Caco-2 (cell line): ENCODE data around the gene RNF6. TPM values are rescaled to one million over a fixed set of nuclear protein-coding genes. Genes with fewer than 3 reads are reported as not detected.

ENCODE experiments used
- BruUV-seq: library from RNA; stranded (reverse); fragments of 400-500 nt; replicated peaks from 2 replicates; lab custom pipeline; 2021; lab: Mats Ljungman, UMichigan
- CTCF ChIA-PET: fragments of 300-600 bp; sonication (Branson Sonifier 250); formaldehyde crosslinking; loops from one replicate; lab custom pipeline; 2022; ENCODE audit warnings: antibody characterized with exemption; lab: Charles Lee
- POLR2A ChIA-PET: fragments of 300-600 bp; sonication (Branson Sonifier 250); formaldehyde crosslinking; loops from one replicate; lab custom pipeline; 2022; ENCODE audit warnings: antibody characterized with exemption; lab: Charles Lee
- DNase-seq, 2 experiments: peaks; one replicate each; pipeline versions ENCODE4 v3.0.0 to v3.0.0-alpha.2; 2020 to 2022
- H3K27me3 ChIP-seq: replicated peaks from 2 replicates; pipeline ENCODE4 v1.6.0; 2011; ENCODE audit warnings: low read length; ENCODE audit not compliant: control insufficient read depth, insufficient read depth
- H3K36me3 ChIP-seq: 2 replicates; pipeline ENCODE4 v1.5.1; 2011; ENCODE audit warnings: low read length; ENCODE audit not compliant: control insufficient read depth, insufficient read depth
- H3K4me1 ChIP-seq: fragments of 250-450 bp; sonication (Bioruptor Pico); 2 replicates; pipeline ENCODE4 v1.5.1; 2020; ENCODE audit warnings: mild to moderate bottlenecking
- H3K4me3 ChIP-seq: 2 replicates; pipeline ENCODE4 v1.5.1; 2011; ENCODE audit warnings: low read depth, mild to moderate bottlenecking, control low read depth, low read length
- H3K9me3 ChIP-seq: fragments of 250-450 bp; sonication (Bioruptor Pico); 2 replicates; pipeline ENCODE4 v1.5.1; 2020; ENCODE audit warnings: mild to moderate bottlenecking, moderate library complexity
- H3K27ac Mint-ChIP-seq: one replicate; pipeline ENCODE4 v1.8.0; 2022; ENCODE audit warnings: mixed read lengths; ENCODE audit not compliant: unreplicated experiment
- H3K27me3 Mint-ChIP-seq: one replicate; pipeline ENCODE4 v1.8.0; 2022; ENCODE audit warnings: mixed read lengths; ENCODE audit not compliant: insufficient read depth, unreplicated experiment
- H3K36me3 Mint-ChIP-seq: one replicate; pipeline ENCODE4 v1.8.0; 2022; ENCODE audit warnings: mild to moderate bottlenecking, mixed read lengths; ENCODE audit not compliant: insufficient read depth, unreplicated experiment
- H3K4me1 Mint-ChIP-seq: one replicate; pipeline ENCODE4 v1.8.0; 2022; ENCODE audit warnings: low read depth, mixed read lengths; ENCODE audit not compliant: unreplicated experiment
- H3K4me3 Mint-ChIP-seq: one replicate; pipeline ENCODE4 v1.8.0; 2022; ENCODE audit warnings: mild to moderate bottlenecking, moderate library complexity, mixed read lengths; ENCODE audit not compliant: unreplicated experiment
- H3K9me3 Mint-ChIP-seq: one replicate; pipeline ENCODE4 v1.8.0; 2022; ENCODE audit warnings: mixed read lengths; ENCODE audit not compliant: unreplicated experiment
- CTCF ChIP-seq, 2 experiments: fragments of 200-600 bp in 1 of 2; IDR thresholded peaks; 1 replicate in 1 of 2; 2 replicates in 1 of 2; pipeline versions ENCODE4 v1.5.1 to v1.8.0; 2011 to 2022; ENCODE audit warnings: antibody characterized with exemption in 1 of 2, control low read depth in 1 of 2, inconsistent platforms in 1 of 2, low read depth in 1 of 2, low read length in 1 of 2, mild to moderate bottlenecking in 1 of 2, moderate library complexity in 1 of 2; ENCODE audit not compliant: insufficient read depth in 1 of 2, severe bottlenecking in 1 of 2, unreplicated experiment in 1 of 2
- intact Hi-C: fragments of 100-400 bp; cut with micrococcal nuclease; formaldehyde crosslinking; loops from one replicate; pipeline ENCODE4 v1.10.0; 2022; ENCODE audit not compliant: unreplicated experiment
- total RNA-seq: library from RNA; stranded (reverse); gene quantifications from 2 replicates; pipeline ENCODE4 v1.2.3, GENCODE V29; 2022

The RNF6 gene
- total RNA-seq, 1 experiment from 2014 or later = 41.4 TPM

- TF ChIP-seq CTCF (IDR thresholded peaks at IDR 0.05; ENCODE audit: insufficient read depth in 1 of 2, low read depth in 1 of 2, low read length in 1 of 2, severe bottlenecking in 1 of 2, unreplicated experiment in 1 of 2) = no peak
Observed at GRCh38 chr13:26185720-26186117, 36.4 kb downstream of the RNF6 start.

GRCh38 chr13:26184791-26185250 is 37.3 kb downstream of the RNF6 start:
- Histone ChIP-seq H3K9me3 (no peaks in the 10 kb centered on the region), H3K4me3 (no peak overlapping the region), H3K4me1 (no peaks in the 10 kb centered on the region), H3K27me3 (no peaks in the 10 kb centered on the region), H3K36me3 (no peaks in the 10 kb centered on the region)
- DNase-seq = peak; percentile 67 to 77
- CTCF ChIA-PET = interaction anchor here (0.6 to 4.3 kb wide), 20 partner anchors 41 to 535 kb away, joined by 3 to 111 read pairs (median 4); no protein-coding TSS in a partner anchor
- Mint-ChIP-seq H3K27ac (no peak overlapping the region), H3K36me3 (peaks cover 8% of the 10 kb centered on the region), H3K9me3 (no peaks in the 10 kb centered on the region), H3K4me1 (no peaks in the 10 kb centered on the region), H3K4me3 (peak overlapping the region; percentile 30), H3K27me3 (peaks cover 2% of the 10 kb centered on the region)
- intact Hi-C loops = loop anchor here (1.0 to 10.0 kb wide), 5 partner anchors 190 to 513 kb away; no protein-coding TSS in a partner anchor
- TF ChIP-seq CTCF (IDR thresholded peaks at IDR 0.05; ENCODE audit: insufficient read depth in 1 of 2, low read depth in 1 of 2, low read length in 1 of 2, severe bottlenecking in 1 of 2, unreplicated experiment in 1 of 2) = peak; percentile 87 to 96
- POLR2A ChIA-PET = interaction anchor here (0.5 kb wide), 1 partner anchor 311 kb away, joined by 3 read pairs; no protein-coding TSS in a partner anchor
- BruUV-seq = no TSS peak

More at GRCh38 chr13:26185720-26186117, 36.4 kb downstream of the RNF6 start:
- DNase-seq = no peak
- Mint-ChIP-seq H3K4me3 (peak overlapping the region; percentile 97), H3K27ac (peak overlapping the region; percentile 77), H3K27me3 (no peaks in the 10 kb centered on the region), H3K4me1 (no peaks in the 10 kb centered on the region), H3K36me3 (peaks cover 8% of the 10 kb centered on the region), H3K9me3 (no peaks in the 10 kb centered on the region)
- no peaks in the 10 kb centered on the region for H3K36me3 ChIP-seq
- POLR2A ChIA-PET = interaction anchor here (1.5 kb wide), 2 partner anchors 36 to 298 kb away, joined by 3 to 5 read pairs; partner anchors contain the start of gene RNF6
- no peaks in the 10 kb centered on the region for H3K27me3 ChIP-seq
- no peaks in the 10 kb centered on the region for H3K9me3 ChIP-seq
- no peaks in the 10 kb centered on the region for H3K4me1 ChIP-seq
- CTCF ChIA-PET = interaction anchor here (0.8 to 4.3 kb wide), 13 partner anchors 95 to 611 kb away, joined by 3 to 111 read pairs (median 3); no protein-coding TSS in a partner anchor
- no TSS peak for BruUV-seq
- intact Hi-C loops = loop anchor here (1.0 to 10.0 kb wide), 4 partner anchors 36 to 443 kb away; partner anchors contain the start of gene CDK8
- H3K4me3 ChIP-seq = peak overlapping the region; percentile 88

GRCh38 chr13:26183416-26183815 is 38.7 kb downstream of the RNF6 start:
- POLR2A ChIA-PET = no interaction called here
- CTCF ChIA-PET = no interaction called here
- no peaks in the 10 kb centered on the region for H3K36me3 ChIP-seq
- no peak for DNase-seq
- H3K4me3 Mint-ChIP-seq = no peak overlapping the region
- no peak overlapping the region for H3K4me3 ChIP-seq
- no peaks in the 10 kb centered on the region for H3K9me3 ChIP-seq
- H3K27ac Mint-ChIP-seq = no peak overlapping the region
- H3K4me1 ChIP-seq = no peaks in the 10 kb centered on the region
- no peaks in the 10 kb centered on the region for H3K9me3 Mint-ChIP-seq
- no peaks in the 10 kb centered on the region for H3K27me3 ChIP-seq
- intact Hi-C loops = loop anchor here (10.0 kb wide), 1 partner anchor 191 kb away; no protein-coding TSS in a partner anchor
- peaks cover 2% of the 10 kb centered on the region for H3K27me3 Mint-ChIP-seq
- BruUV-seq = no TSS peak
- H3K4me1 Mint-ChIP-seq = no peaks in the 10 kb centered on the region
- TF ChIP-seq CTCF (IDR thresholded peaks at IDR 0.05; ENCODE audit: insufficient read depth in 1 of 2, low read depth in 1 of 2, low read length in 1 of 2, severe bottlenecking in 1 of 2, unreplicated experiment in 1 of 2) = no peak
- peaks cover 8% of the 10 kb centered on the region for H3K36me3 Mint-ChIP-seq
